H1 (cell line): ENCODE measurements around the gene HECTD1.

Experiments
- CEBPB ChIP-seq: IDR thresholded peaks from 2 replicates; pipeline ENCODE4 v1.6.1; 2012; ENCODE audit warnings: low read depth, low read length
- CREB1 ChIP-seq: IDR thresholded peaks from 2 replicates; pipeline ENCODE4 v1.6.1; 2012; ENCODE audit warnings: inconsistent platforms
- GABPA ChIP-seq: IDR thresholded peaks from 2 replicates; pipeline ENCODE4 v1.6.1; 2011; ENCODE audit warnings: mild to moderate bottlenecking, low read length, moderate library complexity, borderline replicate concordance; ENCODE audit not compliant: insufficient read depth
- HDAC2 ChIP-seq, 2 experiments: fragments of 300-600 bp in 1 of 2; sonication (generic) in 1 of 2; IDR thresholded peaks; 2 replicates each; pipeline ENCODE4 v1.6.1; 2011 to 2012; ENCODE audit warnings: low read depth in 2 of 2, low read length in 2 of 2, mild to moderate bottlenecking in 2 of 2, moderate library complexity in 2 of 2, borderline replicate concordance in 1 of 2, inconsistent platforms in 1 of 2
- POLR2A ChIP-seq, 2 experiments: IDR thresholded peaks; 1 replicate in 1 of 2; 2 replicates in 1 of 2; pipeline ENCODE4 v1.6.1; 2011; ENCODE audit warnings: low read depth in 2 of 2, low read length in 2 of 2, mild to moderate bottlenecking in 2 of 2; ENCODE audit errors: control extremely low read depth in 1 of 2
- POLR2AphosphoS5 ChIP-seq: IDR thresholded peaks from 2 replicates; pipeline ENCODE4 v1.6.1; 2011; ENCODE audit warnings: low read depth, low read length
- RBBP5 ChIP-seq: IDR thresholded peaks from 2 replicates; pipeline ENCODE4 v1.7.1; 2012; ENCODE audit warnings: low read depth, mild to moderate bottlenecking, inconsistent platforms, low read length, moderate library complexity, borderline replicate concordance
- ZNF274 ChIP-seq: IDR thresholded peaks from 2 replicates; pipeline ENCODE4 v1.7.0; 2012; ENCODE audit warnings: low read length, borderline replicate concordance; ENCODE audit errors: extremely low read depth
- TF ChIP-seq, protein P1 (sequence below), 3 experiments: IDR thresholded peaks; 1 replicate in 2 of 3; 2 replicates in 1 of 3; pipeline versions ENCODE4 v1.5.1 to v1.6.1; 2011; ENCODE audit warnings: low read length in 3 of 3, mild to moderate bottlenecking in 3 of 3, inconsistent platforms in 2 of 3, low read depth in 1 of 3, moderate library complexity in 1 of 3; ENCODE audit not compliant: insufficient read depth in 1 of 3; ENCODE audit errors: control extremely low read depth in 1 of 3

DNA sequence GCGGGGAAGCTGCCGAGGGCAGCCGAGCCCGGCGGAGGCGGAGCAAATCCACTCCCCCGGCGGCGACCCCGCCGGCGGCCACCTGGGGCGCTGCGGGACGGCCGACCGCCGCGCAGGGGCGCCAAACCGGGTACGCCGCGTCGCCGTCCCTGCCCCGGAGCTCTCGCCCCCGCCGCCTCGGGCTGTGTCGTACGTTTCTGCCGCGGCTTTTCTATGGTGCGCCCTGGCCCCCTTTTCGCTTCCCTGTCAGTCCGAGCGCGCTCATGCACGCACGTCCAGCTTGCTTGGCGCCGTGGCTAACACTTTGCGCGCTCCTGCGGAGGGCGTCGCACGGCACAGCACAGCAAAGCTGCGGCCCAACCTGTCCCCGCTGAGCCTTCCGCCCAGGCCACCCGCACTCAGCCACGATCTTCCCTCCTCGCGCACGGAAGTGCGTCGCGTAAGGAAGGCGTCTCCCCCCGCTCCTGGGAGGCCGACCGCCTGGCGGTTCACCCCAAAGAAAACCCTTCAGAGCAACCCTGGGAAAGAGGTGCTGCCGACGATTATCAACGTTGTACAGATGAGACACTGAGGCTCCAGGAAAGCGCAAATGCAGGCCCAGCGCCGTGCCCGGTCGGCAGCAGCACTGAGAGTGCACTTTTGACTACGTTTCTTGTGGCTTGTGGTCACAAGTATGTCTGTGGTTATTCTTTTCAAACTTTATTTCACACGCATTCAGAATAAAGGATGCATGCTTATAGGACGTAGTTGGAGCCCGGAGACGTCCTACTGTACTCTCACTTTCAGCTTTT is at the start of gene HECTD1:
- no peak; the same call in 1 of the 2 replicates for TF ChIP-seq CEBPB
- TF ChIP-seq POLR2AphosphoS5 = peak; percentile 80; the same call in 1 of the 2 replicates
- TF ChIP-seq, protein P1, sequence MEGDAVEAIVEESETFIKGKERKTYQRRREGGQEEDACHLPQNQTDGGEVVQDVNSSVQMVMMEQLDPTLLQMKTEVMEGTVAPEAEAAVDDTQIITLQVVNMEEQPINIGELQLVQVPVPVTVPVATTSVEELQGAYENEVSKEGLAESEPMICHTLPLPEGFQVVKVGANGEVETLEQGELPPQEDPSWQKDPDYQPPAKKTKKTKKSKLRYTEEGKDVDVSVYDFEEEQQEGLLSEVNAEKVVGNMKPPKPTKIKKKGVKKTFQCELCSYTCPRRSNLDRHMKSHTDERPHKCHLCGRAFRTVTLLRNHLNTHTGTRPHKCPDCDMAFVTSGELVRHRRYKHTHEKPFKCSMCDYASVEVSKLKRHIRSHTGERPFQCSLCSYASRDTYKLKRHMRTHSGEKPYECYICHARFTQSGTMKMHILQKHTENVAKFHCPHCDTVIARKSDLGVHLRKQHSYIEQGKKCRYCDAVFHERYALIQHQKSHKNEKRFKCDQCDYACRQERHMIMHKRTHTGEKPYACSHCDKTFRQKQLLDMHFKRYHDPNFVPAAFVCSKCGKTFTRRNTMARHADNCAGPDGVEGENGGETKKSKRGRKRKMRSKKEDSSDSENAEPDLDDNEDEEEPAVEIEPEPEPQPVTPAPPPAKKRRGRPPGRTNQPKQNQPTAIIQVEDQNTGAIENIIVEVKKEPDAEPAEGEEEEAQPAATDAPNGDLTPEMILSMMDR (IDR thresholded peaks at IDR 0.05; ENCODE audit: control extremely low read depth in 1 of 3, insufficient read depth in 1 of 3, low read depth in 1 of 3, low read length in 3 of 3) = peak; percentile 67 to 88 (median 68)
- peak in 1 of 2 experiments; percentile 59; a peak in 1 of 3 replicates for TF ChIP-seq POLR2A (IDR thresholded peaks at IDR 0.05; ENCODE audit: control extremely low read depth in 1 of 2, low read depth in 2 of 2, low read length in 2 of 2)
- no peak for TF ChIP-seq GABPA
- TF ChIP-seq RBBP5 = peak; percentile 92; the same call in 1 of the 2 replicates
- no peak for TF ChIP-seq ZNF274
- TF ChIP-seq CREB1 = peak; percentile 81
- no peak; a peak in 1 of 4 replicates for TF ChIP-seq HDAC2 (IDR thresholded peaks at IDR 0.05; ENCODE audit: borderline replicate concordance in 1 of 2, low read depth in 2 of 2, low read length in 2 of 2)
